ENCODE measurements around the gene ARFGAP2. TPM values are rescaled to one million over a fixed set of nuclear protein-coding genes. Genes with fewer than 3 reads are reported as not detected.

ARFGAP2 gene
- polyA plus RNA-seq, 1 donor = 93.8 TPM

Other genes starting within 250 kb of the ARFGAP2 start
- 62.6 TPM for gene CSTPP1, start 240.1 kb downstream of the ARFGAP2 start, polyA plus RNA-seq (ENCODE audit: insufficient read length)
- gene PACSIN3, start 9.6 kb upstream of the ARFGAP2 start, polyA plus RNA-seq (ENCODE audit: insufficient read length) = 27.6 TPM
- 28.1 TPM for gene DDB2, start 38.1 kb upstream of the ARFGAP2 start, polyA plus RNA-seq (ENCODE audit: insufficient read length)
- gene ACP2, start 71.9 kb upstream of the ARFGAP2 start, polyA plus RNA-seq (ENCODE audit: insufficient read length) = 57.7 TPM
- gene NR1H3, start 81.1 kb upstream of the ARFGAP2 start, polyA plus RNA-seq (ENCODE audit: insufficient read length) = 43.0 TPM
- gene MADD, start 93.3 kb upstream of the ARFGAP2 start, polyA plus RNA-seq (ENCODE audit: insufficient read length) = 53.9 TPM
- gene MYBPC3, start 175.8 kb upstream of the ARFGAP2 start, polyA plus RNA-seq (ENCODE audit: insufficient read length) = 0.13 TPM
- 3.4 TPM for gene SPI1, start 201.7 kb upstream of the ARFGAP2 start, polyA plus RNA-seq (ENCODE audit: insufficient read length)
- gene SLC39A13, start 231.7 kb upstream of the ARFGAP2 start, polyA plus RNA-seq (ENCODE audit: insufficient read length) = 39.5 TPM
- 164 TPM for gene PSMC3, start 249.6 kb upstream of the ARFGAP2 start, polyA plus RNA-seq (ENCODE audit: insufficient read length)

Measured in left kidney (tissue), 1 donor.